ENCODE results near the gene RAVER1.
"Not testable (repeated sequence)": the region's sequence is repeated elsewhere in the genome, so short reads cannot be mapped to it uniquely, and the experiment has no call there.

Gene RAVER1

DNA sequence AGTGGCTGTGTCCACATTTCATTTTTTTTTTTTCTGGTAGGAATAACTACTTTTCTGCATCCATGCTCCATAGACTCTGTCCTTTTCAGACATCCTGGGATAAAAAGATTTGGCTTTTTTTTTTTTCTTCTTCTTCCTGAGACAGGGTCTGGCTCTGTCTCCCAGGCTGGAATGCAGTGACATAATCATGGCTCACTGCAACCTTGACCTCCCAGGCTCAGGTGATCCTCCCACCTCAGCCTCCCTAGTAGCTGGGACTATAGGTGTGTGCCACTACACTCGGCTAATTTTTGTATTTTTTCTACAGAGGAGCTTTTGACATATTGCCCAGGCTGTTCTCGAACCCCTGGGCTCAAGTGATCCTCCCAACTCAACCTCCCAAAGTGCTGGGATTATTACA is 10.2 kb upstream of the RAVER1 start:
- DNase-seq = no peak

DNA sequence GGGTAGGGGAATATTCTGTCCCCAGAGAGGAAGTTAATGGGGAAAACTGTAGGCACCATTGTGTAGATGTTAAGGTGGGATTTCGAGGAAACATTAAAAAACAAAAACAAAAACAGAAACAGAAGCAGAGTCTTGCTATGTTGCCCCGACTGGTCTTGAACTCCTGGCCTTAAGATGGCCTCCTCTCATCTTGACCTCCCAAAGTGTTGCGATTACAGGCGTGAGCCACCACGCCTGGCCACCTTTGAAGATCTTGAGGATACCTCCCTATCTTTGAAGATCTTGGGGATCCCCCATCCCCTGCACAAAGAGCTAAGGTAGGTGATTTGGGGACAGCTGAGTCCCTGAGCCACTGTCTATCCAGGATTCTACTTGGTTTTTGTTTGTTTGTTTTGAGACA is 6.6 kb upstream of the RAVER1 start:
- no peak for DNase-seq

DNA sequence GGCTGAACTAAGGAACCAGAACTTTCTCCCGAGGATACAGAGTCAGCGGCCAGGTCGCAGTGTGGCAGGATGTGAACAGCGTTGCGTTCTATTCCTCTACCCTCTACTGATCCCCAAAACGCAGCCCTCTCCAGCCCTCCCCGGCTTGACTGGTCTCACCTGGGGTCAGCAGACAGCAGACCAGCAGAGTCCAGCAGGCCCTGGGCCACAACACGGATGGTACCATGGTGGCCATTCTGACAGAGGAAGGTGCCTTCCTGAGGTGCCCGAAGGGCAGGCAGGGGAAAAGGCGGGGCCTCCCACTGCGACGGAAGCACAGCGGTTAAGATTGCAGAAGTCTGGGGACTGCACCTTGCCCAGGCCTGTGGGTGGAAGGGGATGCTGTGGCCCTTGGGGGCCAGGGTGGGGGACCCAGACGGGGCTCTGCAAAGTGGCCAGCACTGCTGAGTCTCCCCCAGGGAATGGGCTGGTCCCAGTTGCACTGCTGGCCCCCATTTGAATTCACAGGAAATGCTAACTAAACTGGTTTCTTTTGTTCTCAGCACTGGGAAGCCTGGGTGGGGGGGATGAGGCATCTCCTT is 6.1 kb upstream of the RAVER1 start, which contains the start of gene ICAM3:
TSS of gene ICAM3 (minus strand) at position 245 of the 581 bp plus-strand sequence. CDS start at position 235, 10 bp downstream.
- peak; percentile 58 to 77 for DNase-seq

DNA sequence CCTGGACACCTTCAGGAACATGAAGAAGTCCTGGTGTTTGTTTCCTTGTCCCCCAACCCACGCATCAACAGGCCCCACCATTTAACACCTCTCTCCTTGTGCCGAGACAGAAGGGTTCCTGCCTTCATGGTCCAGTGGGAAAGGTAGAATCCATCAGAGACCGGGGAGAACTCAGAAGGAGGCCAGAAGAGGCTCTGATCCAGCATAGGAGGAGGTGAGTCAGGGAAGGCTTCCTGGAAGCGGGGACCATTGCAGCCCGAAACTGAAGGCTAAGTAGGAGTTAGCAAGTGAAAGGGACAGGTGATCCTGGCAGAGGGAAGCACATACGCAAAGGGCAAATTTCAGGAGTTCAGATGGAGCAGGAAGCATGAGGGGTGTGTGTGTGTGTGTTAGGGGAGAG is 5.6 kb upstream of the RAVER1 start:
- no peak for DNase-seq

DNA sequence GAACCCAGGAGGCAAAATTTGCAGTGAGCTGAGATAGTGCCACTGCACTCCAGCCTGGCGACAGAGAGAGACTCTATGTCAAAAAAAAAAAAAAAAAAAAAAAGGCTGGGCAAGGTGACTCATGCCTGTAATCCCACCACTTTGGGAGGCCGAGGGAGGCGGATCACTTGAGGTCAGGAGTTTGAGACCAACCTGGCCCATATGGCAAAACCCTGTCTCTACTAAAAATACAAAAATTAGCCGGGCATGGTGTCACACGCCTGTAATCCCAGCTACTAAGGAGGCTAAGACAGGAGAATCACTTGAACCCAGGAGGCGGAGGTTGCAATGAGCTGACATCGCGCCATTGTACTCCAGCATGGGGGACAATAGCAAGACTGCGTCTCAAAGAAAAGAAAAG is 3.4 kb upstream of the RAVER1 start:
- DNase-seq = not testable (repeated sequence)

DNA sequence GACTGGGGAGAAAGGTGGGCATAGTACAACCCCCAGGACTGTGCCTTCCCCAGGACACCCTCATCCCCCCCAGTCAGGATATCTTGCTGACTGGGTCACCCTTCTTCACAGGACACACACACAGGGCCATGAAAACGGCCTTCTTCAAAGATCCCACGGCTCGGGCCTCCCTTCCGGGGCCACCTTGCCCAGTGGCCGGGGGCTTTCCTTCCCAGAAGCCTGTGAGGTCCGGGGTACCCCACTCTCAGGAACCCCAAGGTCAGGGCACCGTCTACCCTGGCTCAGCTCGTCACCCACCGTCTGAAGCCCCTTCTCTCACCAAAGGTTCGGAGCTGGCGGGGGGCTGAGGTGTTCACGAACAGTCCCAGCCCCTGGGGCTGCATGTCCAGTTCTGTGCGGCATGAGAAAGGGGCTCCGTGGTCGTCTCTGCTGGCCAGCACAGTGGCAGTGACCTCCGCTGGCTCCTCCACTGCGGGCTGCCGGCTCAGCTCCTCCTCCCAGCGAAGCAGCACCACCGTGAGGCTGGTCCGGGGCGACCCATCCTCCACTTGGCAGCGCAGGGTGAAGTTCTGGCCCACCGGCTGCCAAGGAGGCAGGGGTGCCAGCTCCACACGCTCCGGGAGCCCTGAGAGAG is 2.1 kb upstream of the RAVER1 start:
- DNase-seq = no peak

DNA sequence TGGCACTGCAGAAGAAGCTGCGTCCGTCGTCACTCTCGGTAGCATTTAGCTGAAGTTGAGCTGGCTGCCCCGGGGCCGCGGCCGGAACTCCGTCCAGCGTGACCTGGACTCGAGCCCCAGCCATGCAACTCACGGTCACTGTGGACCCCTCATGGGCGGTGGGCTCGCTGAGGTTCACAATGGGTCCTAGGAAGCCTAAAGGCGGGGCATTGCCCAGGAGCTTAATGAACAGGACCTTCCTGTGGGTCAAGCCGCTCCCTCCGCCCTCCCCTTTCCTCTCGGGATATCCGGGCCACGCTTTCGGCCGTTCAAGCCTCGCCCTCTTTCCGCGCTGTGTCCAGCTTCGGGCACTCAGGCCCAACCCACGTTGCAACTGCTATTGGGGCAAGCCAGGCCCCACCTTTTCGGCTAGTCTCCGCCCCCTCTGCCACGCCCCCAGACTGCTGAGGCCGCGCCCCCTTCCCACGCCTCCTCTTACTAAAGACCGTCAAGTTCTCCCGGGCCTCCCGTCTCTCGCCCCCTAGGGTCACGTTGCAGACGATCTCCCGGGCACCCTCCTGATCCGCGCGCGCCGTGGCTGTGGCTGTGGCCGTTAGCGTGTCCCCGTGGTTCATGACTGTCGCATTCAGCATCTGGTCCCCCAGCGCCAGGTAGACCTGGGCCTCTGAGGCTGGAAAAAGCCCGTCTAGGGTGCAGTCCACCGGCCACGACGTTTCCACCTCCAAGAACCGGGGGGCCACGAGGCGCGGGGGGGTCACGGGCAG is 1.4 kb upstream of the RAVER1 start:
- no peak for DNase-seq

DNA sequence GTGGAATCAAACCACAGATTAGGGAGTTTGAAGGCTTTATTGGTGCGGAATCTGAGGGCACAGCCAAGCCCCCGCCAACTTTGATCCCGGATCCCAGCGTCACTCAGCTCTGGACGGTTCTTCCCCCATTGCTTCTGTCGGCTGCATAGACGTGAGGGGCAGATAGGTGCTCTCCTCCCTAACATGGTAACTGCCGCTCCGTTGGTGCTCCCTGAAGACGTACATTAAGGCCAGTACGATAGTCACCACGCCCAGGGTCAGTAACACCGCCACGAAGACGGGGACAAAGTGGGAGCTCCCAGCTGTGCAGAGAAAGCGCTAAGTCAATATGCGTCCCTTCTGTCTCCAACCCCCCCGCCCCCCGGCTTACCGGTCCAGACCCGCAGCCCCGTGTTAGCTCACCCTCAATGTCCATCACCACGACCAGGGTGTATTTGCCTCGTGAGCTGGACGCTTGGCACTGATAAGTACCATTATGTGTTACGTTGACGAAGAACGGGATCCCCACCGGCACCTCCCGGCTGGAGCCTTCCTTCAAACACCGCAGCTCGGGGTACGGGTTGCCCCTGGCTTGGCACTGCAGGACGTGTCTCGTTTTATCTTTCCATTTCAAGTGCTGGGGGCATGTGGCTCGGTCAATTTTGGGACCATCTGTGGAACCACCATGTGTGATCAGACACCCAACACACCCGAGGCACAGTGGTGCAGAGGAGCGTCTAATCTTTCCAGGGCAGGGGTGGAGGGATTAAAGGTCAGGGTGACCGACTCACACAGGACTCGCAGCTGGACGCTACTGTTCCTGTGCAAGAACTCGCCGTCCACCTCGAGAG is 644 bp upstream of the RAVER1 start:
- no peak for DNase-seq

DNA sequence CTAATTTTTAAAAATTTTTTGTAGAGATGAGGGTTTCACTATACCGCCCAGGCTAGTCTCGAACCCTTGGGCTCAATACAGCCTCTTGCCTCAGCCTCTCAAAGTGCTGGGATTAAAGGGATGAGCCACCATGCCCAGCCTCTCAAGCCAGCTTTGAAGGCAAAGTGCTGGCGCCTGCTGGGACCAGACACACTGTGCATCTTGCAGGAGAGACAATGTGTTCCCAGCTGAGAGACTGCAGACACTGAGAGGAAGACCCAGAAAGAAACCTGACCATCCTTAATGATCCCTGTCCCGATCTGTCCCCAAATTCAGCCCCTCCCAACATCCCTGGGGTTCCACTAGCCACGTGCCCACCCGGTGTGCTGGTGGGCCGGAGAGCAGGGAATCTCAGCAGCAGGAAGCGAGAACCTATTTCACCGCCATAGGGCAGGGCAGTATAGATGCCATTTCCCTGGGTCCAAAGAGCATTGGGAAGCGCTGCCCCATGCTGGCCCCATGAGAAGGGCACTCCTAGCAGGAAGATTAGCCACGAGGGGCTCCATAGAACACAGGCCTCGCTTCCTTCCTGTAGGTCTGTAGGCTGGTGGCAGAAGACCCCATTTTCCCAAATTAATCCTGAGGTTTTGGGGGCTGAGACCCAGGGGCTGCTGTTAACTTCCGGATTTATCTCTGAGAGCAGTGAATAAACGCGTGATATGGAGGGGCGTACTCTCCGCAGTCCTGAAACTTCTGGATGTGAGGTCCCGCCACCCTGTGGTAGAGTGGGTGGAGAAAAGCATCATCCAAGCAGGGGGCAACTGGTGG is 968 bp downstream of the RAVER1 start:
- no peak for DNase-seq

DNA sequence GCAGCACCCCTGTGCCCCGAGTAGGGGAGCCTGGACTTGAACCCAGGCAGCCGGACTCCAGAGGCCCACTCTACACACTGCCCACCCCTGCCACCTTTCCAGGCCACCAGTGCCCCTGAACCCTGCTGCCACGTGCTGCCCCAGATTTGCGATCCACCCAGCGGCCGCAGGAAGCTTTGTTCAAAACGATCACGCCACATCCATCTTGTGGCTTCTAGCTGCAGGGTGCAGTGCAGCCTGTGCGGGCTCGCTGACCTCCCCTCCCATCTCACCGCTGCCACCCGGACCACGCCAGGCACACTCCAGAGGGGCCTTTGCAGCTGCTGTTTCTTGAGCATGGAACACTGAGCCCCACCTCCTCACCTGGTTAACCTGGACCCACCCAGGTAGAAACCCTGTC is 3.8 kb downstream of the RAVER1 start:
- DNase-seq = no peak

DNA sequence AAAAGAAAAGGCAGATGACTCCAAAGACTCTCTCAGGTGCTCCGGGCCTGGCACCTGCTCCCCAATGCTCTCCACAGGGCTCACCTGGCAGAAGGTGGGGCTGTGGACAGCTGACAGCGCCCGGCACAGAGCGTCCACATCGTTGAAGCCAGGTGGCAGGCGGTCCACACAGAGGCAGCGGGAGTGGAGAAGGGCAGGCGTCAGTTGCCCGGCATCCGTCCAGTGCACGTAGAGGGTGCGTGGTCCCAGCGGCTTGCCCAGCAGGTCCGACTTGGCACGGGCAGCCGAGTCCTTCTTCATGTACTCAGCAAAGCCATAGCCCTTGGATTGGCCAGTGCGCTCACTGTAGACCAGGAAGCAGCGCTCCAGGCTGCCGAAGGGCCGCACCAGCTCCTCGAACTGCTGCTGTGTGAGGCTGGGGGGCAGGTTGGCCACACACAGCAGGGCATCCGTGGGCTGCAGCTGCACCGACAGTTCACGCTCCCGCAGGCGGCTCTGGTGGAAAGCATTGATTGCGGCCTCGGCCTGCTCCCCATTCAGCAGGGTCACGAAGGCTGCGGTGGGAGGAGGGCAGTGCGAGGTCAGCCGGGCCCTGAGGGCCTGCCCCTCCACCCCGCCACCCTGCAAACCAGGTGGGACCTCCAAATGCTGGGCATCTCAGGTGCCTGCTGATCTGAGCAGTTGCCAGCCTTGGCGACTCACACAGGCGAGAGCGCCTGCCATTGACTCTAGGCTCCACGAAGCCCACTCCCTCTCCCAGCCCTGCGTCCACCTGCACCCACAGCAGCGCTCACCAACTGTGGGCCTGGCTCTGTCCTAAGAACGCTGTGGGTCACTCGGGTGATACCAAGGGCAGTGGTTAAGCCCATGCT is 4.5 kb downstream of the RAVER1 start:
- no peak for DNase-seq

DNA sequence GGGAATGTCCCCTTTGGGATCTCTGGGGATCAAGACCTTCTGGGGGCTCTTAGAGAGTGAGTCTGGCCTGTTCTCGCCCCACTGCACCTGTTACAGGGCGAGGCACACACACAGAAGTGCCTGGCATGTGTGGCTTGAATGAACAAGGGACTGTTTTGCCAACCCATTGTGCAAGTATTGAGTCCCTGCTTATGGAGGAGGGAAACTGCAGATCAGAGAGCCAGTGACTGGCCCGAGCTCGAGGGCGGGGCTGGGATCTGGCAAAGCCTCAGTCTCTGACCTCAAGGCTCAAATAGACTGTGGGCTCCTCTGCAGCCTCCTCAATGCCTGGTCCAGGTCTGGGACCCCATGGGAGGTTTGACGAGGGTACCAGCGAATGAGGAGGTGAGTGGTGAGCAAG is 5.5 kb downstream of the RAVER1 start:
- DNase-seq = no peak

DNA sequence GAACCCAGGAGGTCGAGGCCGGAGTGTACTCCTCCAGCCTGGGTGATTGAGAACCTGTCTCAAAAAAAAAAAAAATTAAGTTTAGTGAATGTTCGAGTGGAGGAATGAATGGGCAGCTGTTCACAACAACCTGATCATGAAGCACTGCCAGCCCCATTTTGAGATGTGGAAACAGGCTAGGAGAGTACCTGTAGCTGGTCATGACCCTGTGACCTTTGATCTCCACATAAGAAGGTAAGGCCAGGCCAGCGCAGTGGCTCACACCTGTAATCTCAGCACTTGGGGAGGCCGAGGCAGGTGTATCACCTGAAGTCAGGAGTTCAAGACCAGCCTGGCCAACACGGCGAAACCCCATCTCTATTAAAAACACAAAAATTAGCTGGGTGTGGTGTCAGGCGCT is 7.6 kb downstream of the RAVER1 start:
- no peak for DNase-seq

DNA sequence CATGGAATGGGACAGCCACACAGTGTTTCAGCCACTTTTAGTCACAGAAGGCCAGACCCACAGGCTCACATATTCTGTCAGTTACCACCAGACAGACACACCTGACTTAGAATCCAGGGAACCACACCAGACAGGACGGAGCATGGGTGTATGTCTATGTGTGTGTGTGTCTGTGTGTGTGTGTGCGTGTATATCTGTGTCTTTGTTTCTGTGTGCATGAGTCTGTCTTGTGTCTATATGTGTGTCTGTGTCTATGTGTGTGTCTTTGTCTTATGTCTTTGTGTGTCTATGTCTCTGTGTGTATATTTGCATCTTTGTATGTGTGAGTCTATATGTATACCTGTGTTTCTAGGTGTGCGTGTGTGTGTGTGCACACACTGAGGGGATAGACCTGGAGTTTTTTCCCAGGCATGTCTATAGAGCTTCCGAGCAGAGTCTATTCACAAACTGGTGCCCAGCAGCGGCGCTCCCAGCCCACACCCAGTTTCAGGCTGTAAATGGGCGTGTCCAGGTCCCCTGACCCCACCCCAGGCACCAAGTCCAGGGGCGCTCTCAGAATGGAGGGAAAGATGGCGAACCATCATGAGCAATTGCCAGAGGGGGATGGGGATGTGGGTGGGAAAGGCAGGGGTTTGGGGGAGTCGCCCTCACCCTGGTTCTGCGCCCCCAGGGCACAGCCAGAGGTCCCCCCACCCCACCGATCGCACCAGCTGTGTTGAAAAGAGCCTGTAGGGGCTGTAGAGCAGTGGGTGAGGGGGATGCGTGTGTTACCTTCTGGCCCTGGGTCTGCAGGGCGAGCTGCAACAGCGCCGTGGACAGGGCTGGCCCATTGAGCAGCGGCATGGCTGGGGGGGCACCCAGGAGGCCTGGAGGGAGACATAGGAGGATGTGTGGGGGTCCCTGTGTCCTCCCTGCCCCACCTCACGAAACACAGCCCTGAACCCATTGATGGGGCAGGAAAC is 11.2 kb downstream of the RAVER1 start:
- no peak for DNase-seq

DNA sequence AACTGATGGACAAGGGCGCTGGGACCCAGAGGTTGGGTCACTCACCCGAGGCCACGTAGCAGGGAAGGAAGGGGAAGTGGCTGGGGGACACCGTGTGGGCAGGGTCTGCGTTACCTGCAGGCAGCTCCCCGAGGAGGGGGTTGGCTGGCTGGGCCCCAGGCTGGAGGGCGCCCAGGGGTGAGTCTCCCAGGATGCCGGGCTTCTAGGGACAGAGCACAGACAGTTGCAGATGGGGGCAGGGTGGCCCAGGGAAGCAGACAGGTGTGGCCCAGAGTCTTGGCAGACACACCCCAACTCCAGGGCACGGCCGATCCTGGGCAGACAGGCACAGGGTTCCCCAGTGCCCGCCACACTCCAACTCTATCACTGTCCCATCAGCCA is 11.9 kb downstream of the RAVER1 start:
- no peak for DNase-seq

DNA sequence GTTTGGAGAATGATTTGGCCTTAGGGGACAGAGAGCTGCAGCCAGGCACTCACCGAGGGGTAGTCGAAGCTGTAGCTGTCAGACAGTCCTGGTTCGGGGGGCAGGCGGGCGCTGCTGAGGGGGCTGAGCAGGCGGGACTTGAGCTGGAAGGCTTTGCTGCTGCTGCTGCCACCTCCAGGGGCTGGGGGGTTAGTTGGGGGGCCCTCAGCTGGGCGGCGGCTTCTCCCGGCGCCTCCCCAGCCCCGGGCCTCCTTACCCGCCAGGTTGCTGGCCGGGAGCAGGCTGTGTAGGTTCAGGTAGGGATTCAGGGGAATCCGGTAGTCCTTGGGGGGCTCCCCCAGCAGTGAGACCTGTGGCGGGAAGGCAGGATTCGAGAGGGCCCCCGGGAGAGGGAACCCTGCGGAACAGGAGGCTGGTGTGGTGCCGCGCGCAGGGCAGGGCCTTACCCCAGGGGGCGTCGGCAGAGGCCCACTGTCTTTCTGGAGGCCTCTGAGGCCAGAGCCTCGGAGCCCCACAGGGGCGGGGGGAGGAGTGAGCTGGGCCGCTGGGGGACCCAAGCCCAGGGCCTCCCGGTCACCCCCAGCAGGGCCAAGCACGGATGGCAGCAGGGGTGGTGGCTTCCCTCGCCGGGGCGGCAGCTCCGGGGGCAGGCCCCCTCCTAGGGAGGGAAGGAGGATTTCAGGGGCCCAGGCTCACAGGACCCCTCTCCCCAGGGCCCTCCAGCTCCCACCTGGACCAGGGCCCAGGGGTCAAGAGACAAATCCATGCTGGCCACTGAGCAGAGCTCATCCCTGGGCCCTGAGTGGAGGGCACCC is 12.5 kb downstream of the RAVER1 start:
- no peak for DNase-seq

DNA sequence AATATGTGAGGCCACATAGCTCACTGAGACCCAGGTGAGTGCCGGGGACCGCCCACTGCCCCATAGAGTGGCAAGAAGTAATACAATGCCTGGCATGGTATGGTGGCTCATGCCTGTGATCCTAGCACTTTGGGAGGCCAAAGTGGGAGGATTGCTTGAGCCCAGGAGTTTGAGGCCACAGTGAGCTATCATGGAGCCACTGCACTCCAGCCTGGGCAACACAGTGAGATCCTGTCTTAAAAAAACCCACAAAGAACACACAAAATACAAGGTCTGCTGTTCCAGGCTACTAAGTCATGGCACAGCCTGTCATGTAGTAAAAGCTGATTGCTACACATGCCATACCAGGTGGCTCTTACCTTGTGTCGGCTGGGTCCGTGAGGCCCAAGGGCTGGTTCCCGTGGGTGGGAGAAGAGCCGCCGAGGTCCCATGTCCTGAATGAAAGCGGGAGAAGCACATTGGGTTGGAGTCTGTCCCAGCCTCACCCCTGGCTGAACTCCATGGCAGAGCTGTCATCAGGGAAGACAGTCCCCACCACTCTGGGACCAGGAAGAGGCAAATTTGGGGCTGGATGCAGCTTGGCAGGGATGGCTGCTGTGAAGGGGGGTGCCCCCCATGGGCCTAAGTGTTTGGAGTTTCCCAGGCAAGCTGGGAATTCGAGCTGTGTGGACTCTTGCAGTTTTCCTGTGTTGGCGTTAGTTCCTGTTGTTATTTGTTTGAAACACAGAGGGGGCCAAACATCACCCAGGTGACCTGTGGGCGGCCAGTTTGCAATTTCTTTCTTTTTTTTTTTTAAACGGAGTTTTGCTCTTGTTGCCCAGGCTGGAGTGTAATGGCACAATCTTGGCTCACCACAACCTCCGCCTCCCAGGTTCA is 14.3 kb downstream of the RAVER1 start:
- no peak for DNase-seq

DNA sequence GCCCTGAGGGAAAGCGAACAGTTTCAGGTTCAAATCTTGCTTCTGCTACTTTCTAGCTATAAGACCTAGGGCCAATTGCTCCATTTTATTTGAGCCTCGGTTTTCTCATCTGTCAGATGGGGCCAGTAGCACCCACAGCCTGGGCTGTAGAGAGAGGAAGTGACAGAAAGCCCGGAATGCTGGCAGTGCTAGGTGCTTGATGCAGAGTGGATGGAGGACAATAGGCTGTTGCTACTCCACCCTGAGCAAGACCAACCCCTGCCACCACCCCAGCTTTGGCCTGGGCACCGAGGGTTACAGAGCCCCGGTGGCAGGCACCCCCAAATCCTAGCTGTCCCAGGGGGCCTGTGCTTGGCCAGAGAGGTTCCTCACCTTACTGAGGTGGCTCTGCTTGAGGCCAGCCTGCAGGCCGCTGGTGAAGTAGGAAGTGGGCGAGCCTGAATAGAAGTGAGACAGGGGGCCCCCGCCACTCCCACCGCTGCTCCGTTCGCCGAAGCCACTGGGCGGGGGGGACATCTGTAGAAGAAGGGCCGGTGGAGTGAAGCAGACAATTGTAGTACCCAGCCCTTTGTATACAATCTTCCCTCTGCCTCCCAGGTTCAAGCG is 15.4 kb downstream of the RAVER1 start:
- no peak for DNase-seq

All from AML-193 (cell line).